ENCODE data around the gene MAMDC4. TPM values are rescaled to one million over a fixed set of nuclear protein-coding genes. Genes with fewer than 3 reads are reported as not detected.
"Not testable (repeated sequence)": the region's sequence is repeated elsewhere in the genome, so short reads cannot be mapped to it uniquely, and the experiment has no call there.

Gene MAMDC4
- total and polyA plus RNA-seq, 4 donors: 1.6 to 15.9 (median 12.2) TPM

- Histone ChIP-seq H3K9me3 (ENCODE audit: control insufficient read depth, insufficient read depth, low read length) (no peaks in the 10 kb centered on the region), H3K4me3 (ENCODE audit: low read depth, low read length) (no peak overlapping the region), H3K27me3 (ENCODE audit: control insufficient read depth, insufficient read depth, low read length) (no peaks in the 10 kb centered on the region), H3K27ac (ENCODE audit: low read depth, low read length) (no peak overlapping the region), H3K36me3 (ENCODE audit: control insufficient read depth, insufficient read depth, low read length) (no peaks in the 10 kb centered on the region), H3K4me1 (ENCODE audit: control insufficient read depth, insufficient read depth, low read length) (no peaks in the 10 kb centered on the region)
- no peak for DNase-seq (ENCODE audit: low read depth in 4 of 6, low spot score in 6 of 6)
- 83% methylated on average over 6 of the region's 6 CpGs for WGBS (ENCODE audit: insufficient coverage)
These were observed 23.0 kb downstream of the MAMDC4 start for GRCh38 chr9:136875155-136875554.

- peaks cover under 1% of the 10 kb centered on the region for H3K4me1 ChIP-seq (ENCODE audit: control insufficient read depth, insufficient read depth, low read length)
- no peak for DNase-seq (ENCODE audit: low read depth in 4 of 6, low spot score in 6 of 6)
- WGBS (ENCODE audit: insufficient coverage): 56% methylated on average over 5 of the region's 5 CpGs
- H3K27ac ChIP-seq (ENCODE audit: low read depth, low read length): no peak overlapping the region
- no peak overlapping the region for H3K4me3 ChIP-seq (ENCODE audit: low read depth, low read length)
- H3K36me3 ChIP-seq (ENCODE audit: control insufficient read depth, insufficient read depth, low read length): no peaks in the 10 kb centered on the region
- H3K27me3 ChIP-seq (ENCODE audit: control insufficient read depth, insufficient read depth, low read length): no peaks in the 10 kb centered on the region
- no peaks in the 10 kb centered on the region for H3K9me3 ChIP-seq (ENCODE audit: control insufficient read depth, insufficient read depth, low read length)
These were observed 24.3 kb downstream of the MAMDC4 start for GRCh38 chr9:136876476-136876875.

GRCh38 chr9:136880651-136881050 lies 28.5 kb downstream of the MAMDC4 start:
- no peaks in the 10 kb centered on the region for H3K27me3 ChIP-seq (ENCODE audit: control insufficient read depth, insufficient read depth, low read length)
- H3K4me1 ChIP-seq (ENCODE audit: control insufficient read depth, insufficient read depth, low read length): peaks cover 15% of the 10 kb centered on the region
- 78% methylated on average over 5 of the region's 11 CpGs for whole genome bisulfite sequencing (ENCODE audit: insufficient coverage)
- H3K4me3 ChIP-seq (ENCODE audit: low read depth, low read length): no peak overlapping the region
- DNase-seq (ENCODE audit: low read depth in 4 of 6, low spot score in 6 of 6): no peak
- no peaks in the 10 kb centered on the region for H3K36me3 ChIP-seq (ENCODE audit: control insufficient read depth, insufficient read depth, low read length)
- no peaks in the 10 kb centered on the region for H3K9me3 ChIP-seq (ENCODE audit: control insufficient read depth, insufficient read depth, low read length)
- no peak overlapping the region for H3K27ac ChIP-seq (ENCODE audit: low read depth, low read length)

- H3K4me1 ChIP-seq (ENCODE audit: control insufficient read depth, insufficient read depth, low read length): peaks cover 16% of the 10 kb centered on the region
- no peaks in the 10 kb centered on the region for H3K27me3 ChIP-seq (ENCODE audit: control insufficient read depth, insufficient read depth, low read length)
- no peaks in the 10 kb centered on the region for H3K36me3 ChIP-seq (ENCODE audit: control insufficient read depth, insufficient read depth, low read length)
- no peaks in the 10 kb centered on the region for H3K9me3 ChIP-seq (ENCODE audit: control insufficient read depth, insufficient read depth, low read length)
- whole genome bisulfite sequencing (ENCODE audit: insufficient coverage): 36% methylated on average over 8 of the region's 9 CpGs
- no peak overlapping the region for H3K4me3 ChIP-seq (ENCODE audit: low read depth, low read length)
- H3K27ac ChIP-seq (ENCODE audit: low read depth, low read length): no peak overlapping the region
- no peak for DNase-seq (ENCODE audit: low read depth in 4 of 6, low spot score in 6 of 6)
These were observed 29.6 kb downstream of the MAMDC4 start for GRCh38 chr9:136881691-136882108.

- no peak overlapping the region for H3K27ac ChIP-seq (ENCODE audit: low read depth, low read length)
- WGBS (ENCODE audit: insufficient coverage): 78% methylated on average over 19 of the region's 19 CpGs
- H3K4me3 ChIP-seq (ENCODE audit: low read depth, low read length): no peak overlapping the region
These were observed 30.2 kb downstream of the MAMDC4 start for GRCh38 chr9:136882109-136882946.

GRCh38 chr9:136882947-136883283 lies 30.8 kb downstream of the MAMDC4 start:
- H3K4me3 ChIP-seq (ENCODE audit: low read depth, low read length); H3K9me3 ChIP-seq (ENCODE audit: control insufficient read depth, insufficient read depth, low read length); H3K27ac ChIP-seq (ENCODE audit: low read depth, low read length); H3K36me3 ChIP-seq (ENCODE audit: control insufficient read depth, insufficient read depth, low read length); H3K27me3 ChIP-seq (ENCODE audit: control insufficient read depth, insufficient read depth, low read length); DNase-seq (ENCODE audit: low read depth in 4 of 6, low spot score in 6 of 6): not testable (repeated sequence)
- H3K4me1 ChIP-seq (ENCODE audit: control insufficient read depth, insufficient read depth, low read length): peaks cover 28% of the 10 kb centered on the region
- 86% methylated on average over 9 of the region's 9 CpGs for WGBS (ENCODE audit: insufficient coverage)

More at GRCh38 chr9:136882109-136882946, 30.2 kb downstream of the MAMDC4 start:
- H3K27me3 ChIP-seq (ENCODE audit: control insufficient read depth, insufficient read depth, low read length): no peaks in the 10 kb centered on the region
- no peaks in the 10 kb centered on the region for H3K9me3 ChIP-seq (ENCODE audit: control insufficient read depth, insufficient read depth, low read length)
- DNase-seq (ENCODE audit: low read depth in 4 of 6, low spot score in 6 of 6): no peak
- peaks cover 22% of the 10 kb centered on the region for H3K4me1 ChIP-seq (ENCODE audit: control insufficient read depth, insufficient read depth, low read length)
- no peaks in the 10 kb centered on the region for H3K36me3 ChIP-seq (ENCODE audit: control insufficient read depth, insufficient read depth, low read length)

DNA sequence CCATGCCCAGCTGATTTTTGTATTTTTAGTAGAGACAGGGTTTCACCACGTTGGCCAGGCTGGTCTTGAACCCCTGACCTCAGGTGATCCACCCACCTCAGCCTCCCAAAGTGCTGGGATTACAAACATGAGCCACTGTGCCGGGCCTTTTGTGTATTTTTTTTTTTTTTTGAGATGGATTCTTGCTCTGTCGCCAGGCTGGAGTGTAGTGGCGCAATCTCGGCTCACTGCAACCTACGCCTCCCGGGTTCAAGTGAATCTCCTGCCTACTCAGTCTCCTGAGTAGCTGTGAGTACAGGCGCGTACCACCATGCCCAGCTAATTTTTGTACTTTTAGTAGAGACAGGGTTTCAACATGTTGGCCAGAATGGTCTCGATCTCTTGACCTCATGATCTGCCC lies 31.5 kb downstream of the MAMDC4 start:
- H3K9me3 ChIP-seq (ENCODE audit: control insufficient read depth, insufficient read depth, low read length); H3K4me3 ChIP-seq (ENCODE audit: low read depth, low read length); DNase-seq (ENCODE audit: low read depth in 4 of 6, low spot score in 6 of 6); H3K27ac ChIP-seq (ENCODE audit: low read depth, low read length); H3K27me3 ChIP-seq (ENCODE audit: control insufficient read depth, insufficient read depth, low read length); H3K36me3 ChIP-seq (ENCODE audit: control insufficient read depth, insufficient read depth, low read length): not testable (repeated sequence)
- WGBS (ENCODE audit: insufficient coverage): 93% methylated on average over 4 of the region's 10 CpGs
- peaks cover 31% of the 10 kb centered on the region for H3K4me1 ChIP-seq (ENCODE audit: control insufficient read depth, insufficient read depth, low read length)

DNA sequence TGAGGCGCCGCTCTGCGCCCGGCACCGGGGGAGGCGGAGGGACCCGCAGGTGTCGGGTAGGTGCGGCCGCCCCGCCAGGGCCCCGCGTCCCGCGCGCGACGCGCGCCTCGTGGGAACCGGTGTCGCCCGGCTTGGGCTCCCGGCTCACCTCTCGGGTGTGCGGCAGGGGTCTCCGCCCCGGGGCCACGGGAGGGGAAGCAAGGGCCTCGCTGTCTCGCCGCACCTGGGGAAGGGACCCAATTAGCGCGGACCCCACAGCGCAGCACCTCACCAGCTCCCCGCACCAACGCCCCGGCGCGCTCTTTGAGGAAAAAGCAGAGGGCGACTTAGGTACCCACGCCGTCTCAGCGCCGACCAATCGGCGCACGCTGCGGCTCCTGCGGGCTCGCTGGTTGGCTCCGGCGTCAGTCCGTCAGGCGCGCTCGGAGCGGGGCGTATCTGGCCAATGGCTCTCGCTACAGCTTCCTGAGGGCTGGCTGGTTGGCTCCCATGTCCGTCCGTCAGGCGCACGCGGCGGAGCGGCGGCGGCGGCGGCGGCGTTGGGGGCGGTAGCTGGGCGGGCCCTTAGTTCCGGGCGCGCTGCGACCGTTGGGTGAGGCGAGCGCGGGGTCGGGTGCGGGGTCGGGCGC lies 33.9 kb downstream of the MAMDC4 start, which contains the start of gene TRAF2:
TSS of gene TRAF2 (plus strand) at position 567 of the 629 bp plus-strand sequence. CDS start 12,225 bp downstream, outside the sequence.
- under 1% methylated on average over 88 of the region's 88 CpGs for WGBS (ENCODE audit: insufficient coverage)
- Histone ChIP-seq H3K27me3 (ENCODE audit: control insufficient read depth, insufficient read depth, low read length) (no peaks in the 10 kb centered on the region), H3K9me3 (ENCODE audit: control insufficient read depth, insufficient read depth, low read length) (no peaks in the 10 kb centered on the region), H3K27ac (ENCODE audit: low read depth, low read length) (peak within 1 kb of the TSS; percentile 10), H3K4me1 (ENCODE audit: control insufficient read depth, insufficient read depth, low read length) (peaks cover 31% of the 10 kb centered on the region), H3K36me3 (ENCODE audit: control insufficient read depth, insufficient read depth, low read length) (peaks cover 15% of the 10 kb centered on the region), H3K4me3 (ENCODE audit: low read depth, low read length) (peak within 1 kb of the TSS; percentile 66)
- DNase-seq (ENCODE audit: low read depth in 4 of 6, low spot score in 6 of 6): peak; percentile 92 to 100 (median 97)

DNA sequence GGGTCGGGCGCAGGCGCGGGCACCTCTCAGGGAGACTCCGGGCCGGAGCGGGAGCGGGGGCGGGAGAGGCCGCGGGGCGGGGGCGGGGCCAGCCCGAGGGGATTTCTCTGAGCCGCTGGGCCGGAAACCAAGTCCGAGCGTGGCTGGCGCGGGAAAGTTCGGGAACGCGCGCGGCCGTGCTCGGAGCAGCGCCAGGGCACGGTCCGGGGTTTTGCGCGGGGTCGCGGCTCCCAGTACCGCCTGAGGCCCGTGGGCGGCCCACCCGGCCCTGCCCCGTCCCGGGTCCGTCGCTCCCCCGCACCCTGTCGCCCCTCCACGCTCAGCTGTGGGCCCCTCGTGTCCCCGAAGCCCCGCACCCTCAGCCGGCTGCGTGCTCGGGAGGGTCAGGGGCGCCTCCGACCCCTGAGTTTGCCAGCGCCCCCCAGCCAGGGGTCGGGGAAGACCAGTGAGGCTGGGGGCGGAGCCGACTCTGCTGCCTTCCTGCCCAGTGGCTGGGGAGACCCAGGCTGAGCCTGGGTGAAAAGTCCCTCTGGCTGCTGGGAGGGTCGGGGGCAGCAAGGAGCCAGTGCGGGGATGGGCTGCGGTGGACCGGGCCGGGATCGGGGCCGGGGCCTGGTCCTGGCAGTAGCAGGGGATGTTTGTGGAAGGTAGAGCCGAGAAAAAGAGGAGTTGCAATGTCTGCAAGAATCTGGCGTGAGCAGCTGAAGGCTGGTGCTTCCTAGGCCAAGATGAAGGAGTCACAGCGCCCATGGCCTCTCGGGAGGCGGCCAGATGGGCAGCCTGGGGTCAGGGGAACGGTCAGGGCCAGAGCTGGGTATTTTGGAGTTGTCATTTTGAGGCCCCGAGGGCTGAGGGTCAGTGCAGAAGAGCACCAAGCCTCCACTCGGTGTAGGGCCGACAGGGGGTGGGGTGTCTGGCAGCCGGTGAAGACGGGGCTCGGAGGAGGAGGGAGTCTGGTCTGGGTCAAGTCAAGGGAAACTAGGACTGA lies 34.8 kb downstream of the MAMDC4 start:
- H3K4me3 ChIP-seq (ENCODE audit: low read depth, low read length): peak overlapping the region; percentile 64
- H3K9me3 ChIP-seq (ENCODE audit: control insufficient read depth, insufficient read depth, low read length): no peaks in the 10 kb centered on the region
- WGBS (ENCODE audit: insufficient coverage): under 1% methylated on average over 76 of the region's 76 CpGs
- H3K4me1 ChIP-seq (ENCODE audit: control insufficient read depth, insufficient read depth, low read length): peaks cover 27% of the 10 kb centered on the region
- H3K27me3 ChIP-seq (ENCODE audit: control insufficient read depth, insufficient read depth, low read length): no peaks in the 10 kb centered on the region
- peak overlapping the region; percentile 10 for H3K27ac ChIP-seq (ENCODE audit: low read depth, low read length)
- peaks cover 23% of the 10 kb centered on the region for H3K36me3 ChIP-seq (ENCODE audit: control insufficient read depth, insufficient read depth, low read length)
- DNase-seq (ENCODE audit: low read depth in 4 of 6, low spot score in 6 of 6): peak in 3 of 6 donors; percentile 2 to 37 (median 3)

Measured in spinal cord (tissue), 10 donors.